ENCODE measurements around the gene MRPS9. TPM values are rescaled to one million over a fixed set of nuclear protein-coding genes. Genes with fewer than 3 reads are reported as not detected.

The MRPS9 gene
- total RNA-seq, 1 experiment from 2014 or later, result 31.1 TPM

DNA sequence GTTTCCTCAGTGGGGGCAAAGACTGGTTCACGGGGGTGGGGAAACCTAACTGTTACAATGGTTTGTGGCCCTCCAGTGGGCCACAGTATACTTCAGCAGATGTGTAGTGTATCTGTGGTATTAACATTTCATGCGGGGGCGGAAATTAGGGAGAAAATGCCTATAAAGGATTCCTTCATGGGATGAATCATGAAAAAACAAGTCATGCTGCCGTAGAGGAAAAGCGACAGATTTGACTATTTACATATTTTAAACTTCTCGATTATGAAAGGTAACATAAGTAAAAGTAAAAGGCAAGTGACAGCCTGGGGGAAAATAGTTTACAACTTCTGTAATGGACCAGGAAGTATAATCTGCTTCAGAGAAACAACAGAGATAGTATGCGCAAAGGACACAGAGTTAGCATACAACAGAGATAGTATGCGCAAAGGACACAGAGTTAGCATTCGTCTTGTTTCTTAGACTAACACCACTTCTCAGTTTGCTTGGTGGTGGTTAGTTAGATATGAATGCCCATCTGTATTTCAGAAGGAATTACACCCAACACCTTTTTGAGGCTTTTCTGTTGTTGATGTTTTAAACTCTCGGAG lies 41.1 kb downstream of the MRPS9 start:
- no peak for DNase-seq (ENCODE audit: low spot score)

DNA sequence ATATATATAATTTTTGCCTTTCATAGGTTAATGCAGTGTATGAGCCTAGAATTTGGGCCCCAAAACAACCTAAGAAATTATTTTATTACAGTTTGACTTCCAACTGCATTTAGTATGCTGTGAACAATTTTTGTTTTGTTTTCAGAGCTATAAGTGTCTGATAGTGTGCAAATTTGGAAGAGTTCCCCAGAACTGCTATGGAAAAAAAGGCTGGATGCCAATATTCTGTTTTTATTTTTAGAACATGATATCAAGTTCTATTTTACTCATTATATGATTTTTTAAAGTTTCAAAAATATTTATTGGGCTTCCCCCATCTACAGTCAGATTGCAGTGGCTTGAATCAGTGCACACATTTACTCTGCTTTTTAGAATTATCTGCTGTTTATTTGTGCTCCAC lies 42.6 kb downstream of the MRPS9 start:
- DNase-seq (ENCODE audit: low spot score), result no peak

DNA sequence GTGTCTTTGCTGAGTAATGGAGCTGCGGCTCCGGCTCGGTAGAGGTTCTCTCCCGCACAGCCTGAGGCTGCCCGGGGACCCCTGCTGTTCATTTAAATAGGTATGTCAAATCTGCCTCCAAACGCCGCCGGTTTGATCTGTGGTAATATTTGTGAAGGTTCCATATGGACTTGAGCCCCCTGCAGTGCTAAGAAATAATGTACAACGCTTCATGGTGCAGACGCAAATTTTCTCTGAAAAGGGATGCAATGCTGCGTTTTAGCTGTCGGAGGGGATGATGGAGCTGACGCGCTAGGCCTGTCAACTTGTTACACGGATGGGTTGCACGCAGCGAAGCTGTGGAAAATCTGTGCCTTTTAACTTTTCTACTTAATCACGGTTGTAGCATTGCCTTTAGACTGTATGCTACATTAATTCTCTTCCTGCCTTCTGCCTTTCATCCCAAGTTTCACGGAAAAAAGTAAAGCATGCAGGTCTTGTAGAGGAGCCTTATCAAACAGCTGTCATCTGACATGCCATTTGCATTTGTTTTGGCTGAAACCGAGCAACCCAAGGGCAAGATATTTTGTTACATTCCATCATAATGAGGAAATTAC lies 43.2 kb downstream of the MRPS9 start:
- DNase-seq (ENCODE audit: low spot score), result no peak

DNA sequence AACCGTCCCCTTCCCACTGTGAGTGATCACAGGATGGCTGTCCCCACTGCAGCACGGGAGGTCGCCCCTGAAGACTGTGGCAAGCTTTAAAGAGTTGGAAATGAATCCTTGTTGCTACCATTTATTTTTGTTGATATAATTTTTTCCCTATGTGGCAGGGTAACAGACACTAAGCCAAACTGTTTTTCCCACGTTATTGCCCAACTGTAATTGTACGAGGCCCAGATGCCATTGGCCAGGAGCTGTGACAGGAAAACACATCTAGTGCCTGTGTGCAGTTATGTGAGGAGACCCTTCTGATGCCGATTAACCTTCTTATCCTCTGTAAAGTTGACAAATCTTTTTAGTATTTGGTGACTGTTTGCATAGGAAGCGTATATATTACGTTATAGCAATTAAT lies 44.2 kb downstream of the MRPS9 start:
- DNase-seq (ENCODE audit: low spot score), result no peak

DNA sequence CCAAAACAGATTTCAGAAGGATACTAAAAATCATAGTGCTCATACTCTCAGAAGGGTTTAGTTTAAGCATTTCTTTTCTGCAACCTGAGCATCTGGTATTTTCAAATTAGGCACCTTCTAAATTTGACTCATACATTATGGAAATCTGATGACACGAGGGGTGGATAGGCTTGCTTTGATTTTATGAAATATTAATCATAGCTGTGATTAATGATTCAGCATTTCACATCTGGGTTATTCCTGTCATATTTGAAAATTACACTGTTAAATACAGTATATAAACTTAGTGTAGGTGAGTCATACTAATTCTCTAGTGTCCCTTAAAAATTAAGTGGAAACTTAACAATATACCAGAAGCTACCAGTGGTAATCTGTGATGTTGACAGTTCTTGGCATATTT lies 47.7 kb downstream of the MRPS9 start:
- no peak for DNase-seq (ENCODE audit: low spot score)

DNA sequence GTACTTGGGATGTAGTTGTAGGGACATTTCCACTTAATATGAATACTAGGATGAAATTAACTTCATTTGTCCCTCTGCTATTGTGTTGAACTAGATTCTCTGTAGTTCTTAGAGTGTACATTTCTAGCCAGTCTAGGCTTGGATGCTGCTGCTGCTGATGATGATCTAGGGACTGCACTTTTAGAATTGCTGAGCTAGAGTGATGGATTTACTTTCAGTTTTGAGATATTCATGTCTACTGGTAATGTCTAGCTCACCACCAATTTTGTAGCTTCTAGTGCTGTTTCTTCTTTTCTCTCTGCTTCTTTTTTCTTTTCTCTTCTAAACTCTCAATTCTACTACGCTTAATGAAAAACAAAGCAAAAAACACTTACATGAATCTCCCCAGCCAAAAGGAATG lies 49.4 kb downstream of the MRPS9 start:
- DNase-seq (ENCODE audit: low spot score), result no peak

DNA sequence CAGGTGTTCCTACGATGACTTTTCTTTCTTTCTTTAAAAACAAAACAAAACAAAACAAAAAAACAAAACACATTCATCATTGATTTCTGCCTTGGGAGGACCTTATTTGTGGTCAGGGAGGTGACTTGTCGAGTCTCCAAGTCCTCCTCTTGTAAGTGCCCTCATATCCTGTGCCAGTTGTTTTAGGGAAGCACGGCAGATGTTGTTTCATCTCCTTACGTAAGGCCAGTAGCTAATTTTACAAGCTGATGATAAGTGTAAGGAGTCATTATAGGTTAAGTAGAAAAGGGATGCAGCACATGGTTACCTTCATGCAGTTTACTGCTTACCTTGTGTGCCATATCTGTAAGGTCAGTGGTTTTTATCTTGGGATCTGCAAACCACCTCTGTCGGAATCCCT lies 52.2 kb downstream of the MRPS9 start:
- no peak for DNase-seq (ENCODE audit: low spot score)

DNA sequence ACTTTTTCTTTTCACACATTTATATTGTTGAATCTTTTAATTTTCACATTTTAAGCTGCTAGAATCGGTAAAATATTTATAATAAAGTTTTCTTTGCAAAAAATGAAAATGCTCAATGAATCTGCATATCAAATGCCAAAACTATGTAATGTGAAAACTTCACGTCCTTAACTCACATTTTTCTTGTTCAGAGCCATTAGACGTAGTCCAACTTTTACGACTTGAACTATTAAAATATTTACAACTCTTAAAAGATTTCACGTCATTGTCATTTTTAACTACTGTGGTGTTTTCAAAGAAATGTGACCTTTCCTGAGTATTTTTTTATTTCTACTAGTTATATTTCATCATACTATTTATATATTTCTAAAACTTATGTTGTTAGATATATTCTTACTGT lies 54.9 kb downstream of the MRPS9 start:
- no peak for DNase-seq (ENCODE audit: low spot score)

DNA sequence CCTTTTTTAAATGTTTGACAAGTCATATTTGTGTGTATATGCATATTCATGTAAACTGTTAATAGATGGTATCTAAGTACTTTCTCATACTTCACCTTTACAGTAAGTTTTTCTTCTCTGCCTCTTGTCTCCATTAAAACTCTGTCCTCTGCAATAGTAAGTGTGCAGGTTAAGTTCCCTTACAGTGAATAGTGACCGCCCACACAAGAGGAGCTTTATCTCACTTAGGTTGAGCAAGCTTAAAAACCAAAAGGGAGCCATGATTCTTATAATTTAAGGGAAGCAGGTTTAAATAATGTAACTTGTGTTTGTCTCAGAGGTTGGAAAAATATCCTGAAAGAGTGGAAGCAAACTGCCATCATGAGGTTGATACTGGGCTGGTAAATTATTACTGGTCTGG lies 61.3 kb downstream of the MRPS9 start:
- DNase-seq (ENCODE audit: low spot score), result no peak

DNA sequence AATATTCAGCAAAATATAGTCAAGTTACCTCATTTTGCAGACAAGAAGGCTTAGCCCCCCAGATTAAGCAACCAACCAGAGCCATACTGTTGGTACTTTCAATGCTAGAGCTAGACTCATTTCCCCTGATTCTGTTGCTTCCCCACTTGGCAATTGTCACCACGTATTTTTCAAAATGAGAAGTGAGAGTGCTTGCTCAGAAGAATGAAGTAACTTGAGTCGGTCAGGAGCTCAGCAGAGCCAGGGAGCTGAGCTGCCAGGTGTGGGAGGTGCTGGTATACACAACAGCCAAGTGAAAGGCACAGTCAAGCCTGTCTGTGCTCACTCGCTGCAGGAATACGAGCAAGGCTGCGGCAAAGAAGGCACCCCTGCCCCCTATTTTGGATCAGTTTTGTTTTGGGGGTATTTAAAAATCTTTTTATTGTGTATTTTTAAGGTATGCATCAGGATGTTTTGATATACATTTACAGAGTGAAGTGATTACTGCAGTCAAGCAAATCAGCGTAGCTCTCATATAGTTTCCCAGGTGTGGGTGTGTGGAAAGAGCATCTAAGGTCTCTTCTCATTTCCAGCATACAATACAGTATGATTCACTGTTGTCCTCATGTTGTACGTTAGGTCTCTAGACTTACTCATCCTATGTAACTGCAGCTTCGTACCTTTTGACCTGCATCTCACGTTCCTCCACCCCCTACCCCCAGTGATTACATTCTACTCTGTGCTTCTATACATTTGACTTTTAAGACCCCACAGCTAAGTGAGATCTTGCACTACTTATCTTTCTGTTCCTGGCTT lies 62.4 kb downstream of the MRPS9 start:
- no peak for DNase-seq (ENCODE audit: low spot score)

DNA sequence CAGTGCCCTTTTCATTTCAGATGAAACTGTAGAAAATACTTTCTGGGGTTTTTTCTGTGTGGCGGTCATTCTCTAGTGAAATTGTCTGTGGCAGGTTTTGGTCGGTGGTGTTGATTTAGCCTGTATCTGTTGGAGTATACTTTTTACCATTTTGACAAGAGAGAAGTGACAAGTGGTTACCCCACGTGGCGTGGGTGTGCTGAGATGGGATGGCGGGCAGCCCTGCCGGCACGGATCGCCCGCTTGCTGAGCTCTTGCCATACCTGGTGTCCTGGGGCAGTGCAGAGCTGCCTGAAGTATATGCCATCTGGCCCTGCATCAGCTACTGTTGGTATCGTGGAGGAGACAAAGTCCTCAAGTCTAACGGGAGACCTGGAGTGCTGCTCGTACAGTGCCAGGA lies 64.1 kb downstream of the MRPS9 start:
- DNase-seq (ENCODE audit: low spot score), result no peak

DNA sequence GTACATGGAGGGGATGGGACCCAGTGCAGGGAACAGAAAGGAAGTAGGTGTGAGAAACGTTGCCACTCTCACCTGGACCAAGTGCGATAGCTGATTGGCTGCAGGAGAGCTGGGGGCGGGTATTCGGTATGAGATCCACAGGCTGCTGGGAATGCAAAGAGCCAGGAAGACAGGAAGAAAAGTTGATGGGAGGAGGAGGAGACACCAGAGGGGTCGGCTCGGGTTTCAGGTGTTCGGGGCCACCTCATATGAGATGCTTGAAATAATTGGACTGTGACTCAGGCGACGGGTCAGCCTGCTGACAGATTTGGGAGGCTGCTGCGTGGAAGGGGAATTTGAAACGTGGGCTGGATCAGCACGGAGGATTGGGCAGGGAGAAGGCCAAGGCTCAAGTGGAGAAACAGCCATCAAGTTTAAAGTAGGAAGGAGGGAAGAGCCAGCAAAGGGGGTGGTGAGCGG lies 65.1 kb downstream of the MRPS9 start:
- DNase-seq (ENCODE audit: low spot score), result peak; percentile 49

DNA sequence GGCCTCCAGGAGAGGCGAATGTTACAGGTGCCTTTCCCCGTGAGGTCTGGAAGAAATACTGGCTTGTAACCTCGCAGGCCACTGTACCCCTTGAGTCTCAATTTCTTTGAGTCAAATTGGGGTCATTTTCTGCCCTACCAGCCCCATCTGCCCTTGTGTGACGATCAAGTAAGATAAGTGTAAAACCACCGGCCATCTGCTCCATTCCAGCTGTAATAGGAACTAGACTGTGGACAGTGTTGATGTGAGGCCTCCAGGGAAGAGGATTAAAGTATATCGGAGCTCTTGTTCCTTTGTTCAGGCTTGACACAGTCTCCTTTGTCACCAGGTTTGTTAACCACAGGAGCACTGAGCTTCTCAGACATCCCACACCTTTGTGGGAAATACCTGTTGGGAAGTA lies 65.6 kb downstream of the MRPS9 start:
- DNase-seq (ENCODE audit: low spot score), result no peak

DNA sequence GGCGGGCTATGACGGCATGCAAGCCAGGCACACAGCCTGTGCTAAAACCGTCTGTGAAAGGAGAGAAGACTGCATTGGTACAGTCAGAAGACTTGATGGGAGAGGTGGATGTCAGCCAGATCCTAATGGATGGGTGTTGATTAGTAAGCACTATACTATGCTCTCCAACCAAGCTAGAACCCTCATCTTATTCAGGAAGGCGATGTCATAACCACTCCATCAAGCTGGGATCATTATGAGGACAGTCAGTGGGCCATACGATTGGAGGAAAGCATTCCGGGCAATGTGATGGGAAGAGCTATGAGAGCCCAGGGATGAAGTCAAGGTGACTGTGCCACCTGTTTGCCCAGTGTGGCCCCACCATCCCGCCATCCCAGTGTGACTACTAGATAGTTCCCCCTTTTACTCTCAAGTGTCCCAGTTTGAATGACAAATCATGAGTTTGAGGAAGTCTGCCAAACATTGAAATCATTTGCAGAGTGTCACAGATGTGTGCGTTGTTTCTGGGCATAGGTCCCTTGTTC lies 66.4 kb downstream of the MRPS9 start:
- peak; percentile 13 for DNase-seq (ENCODE audit: low spot score)

DNA sequence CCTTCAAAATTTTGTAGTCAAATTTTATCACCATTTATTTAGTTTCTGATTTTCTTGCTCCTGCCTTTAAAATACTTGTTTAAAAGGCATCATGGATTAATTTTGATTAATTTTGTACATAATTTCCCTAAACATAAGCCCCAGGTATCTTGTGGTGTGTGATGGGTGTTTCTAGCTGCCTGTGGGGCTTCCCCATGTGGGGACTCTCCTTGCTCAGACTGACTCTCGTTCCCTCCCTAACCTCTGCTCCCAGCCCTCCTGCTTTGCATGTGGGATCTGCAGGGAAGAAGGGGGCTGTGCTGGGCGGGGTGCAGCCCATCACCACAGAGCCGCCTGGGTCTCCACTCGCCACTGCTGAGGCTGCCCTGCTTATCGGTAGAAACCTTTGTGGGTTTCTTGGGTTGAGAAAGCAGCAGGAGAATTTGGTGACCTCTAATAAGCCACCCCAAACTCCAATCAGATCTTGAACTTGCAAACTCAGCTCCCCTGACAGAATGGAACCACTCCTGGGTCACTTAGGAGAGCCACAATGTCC lies 72.5 kb downstream of the MRPS9 start:
- no peak for DNase-seq (ENCODE audit: low spot score)

DNA sequence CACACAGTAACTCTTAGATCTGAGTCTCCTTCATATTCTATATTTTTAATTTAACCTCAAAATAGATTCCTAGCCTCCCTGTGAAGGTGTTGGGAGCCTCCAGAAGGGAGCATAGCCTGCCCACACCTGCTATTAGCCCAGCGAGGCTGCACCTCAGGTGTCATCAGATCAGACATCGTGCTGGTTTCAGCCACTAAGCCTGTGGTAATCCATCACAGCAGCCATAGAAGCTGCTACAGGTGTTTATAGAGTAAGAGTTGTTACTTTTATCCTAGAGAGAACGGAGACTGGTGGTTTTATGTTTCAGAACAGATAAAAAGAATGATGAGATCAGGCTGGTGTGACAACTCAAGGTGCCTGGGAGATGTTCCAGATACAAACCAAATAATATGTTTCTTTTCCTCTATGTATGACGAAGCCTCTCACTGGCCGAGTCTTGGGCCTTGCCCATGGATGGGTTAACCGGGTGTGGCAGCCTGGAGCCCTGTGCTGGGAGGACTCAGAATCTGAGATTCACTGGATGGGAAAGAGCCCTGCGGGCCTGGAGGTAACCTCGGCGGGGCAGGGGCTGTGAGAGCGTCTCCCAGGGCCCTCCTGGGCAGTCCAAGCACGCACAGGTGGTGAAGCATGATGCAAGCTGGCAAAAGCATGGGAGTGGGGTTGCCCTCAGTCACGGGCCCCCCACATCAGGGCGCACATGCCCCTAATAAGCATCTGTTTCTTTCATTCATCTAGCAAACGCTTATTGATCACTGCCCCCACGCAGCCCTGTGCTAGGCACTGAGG lies 73.7 kb downstream of the MRPS9 start:
- DNase-seq (ENCODE audit: low spot score), result no peak

DNA sequence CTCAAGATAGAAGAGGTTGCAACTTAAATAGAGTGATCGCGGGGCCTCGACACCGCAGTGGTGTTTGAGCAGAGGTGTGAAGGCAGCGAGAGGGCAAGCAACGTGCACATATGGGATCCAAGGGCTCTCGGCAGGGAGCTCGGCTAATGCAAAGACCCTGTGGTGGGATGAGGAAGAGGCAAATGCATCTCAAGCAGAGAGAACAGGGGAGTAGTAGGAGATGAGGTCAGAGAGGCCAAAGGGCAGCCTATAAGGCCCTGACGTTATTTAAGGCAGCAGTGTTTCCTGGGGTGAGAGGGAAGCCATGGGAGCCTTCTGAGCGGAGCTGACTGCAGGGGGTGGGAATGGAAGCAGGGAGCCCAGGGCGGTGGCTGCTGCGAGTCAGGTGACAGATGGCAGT lies 74.5 kb downstream of the MRPS9 start:
- DNase-seq (ENCODE audit: low spot score), result no peak

DNA sequence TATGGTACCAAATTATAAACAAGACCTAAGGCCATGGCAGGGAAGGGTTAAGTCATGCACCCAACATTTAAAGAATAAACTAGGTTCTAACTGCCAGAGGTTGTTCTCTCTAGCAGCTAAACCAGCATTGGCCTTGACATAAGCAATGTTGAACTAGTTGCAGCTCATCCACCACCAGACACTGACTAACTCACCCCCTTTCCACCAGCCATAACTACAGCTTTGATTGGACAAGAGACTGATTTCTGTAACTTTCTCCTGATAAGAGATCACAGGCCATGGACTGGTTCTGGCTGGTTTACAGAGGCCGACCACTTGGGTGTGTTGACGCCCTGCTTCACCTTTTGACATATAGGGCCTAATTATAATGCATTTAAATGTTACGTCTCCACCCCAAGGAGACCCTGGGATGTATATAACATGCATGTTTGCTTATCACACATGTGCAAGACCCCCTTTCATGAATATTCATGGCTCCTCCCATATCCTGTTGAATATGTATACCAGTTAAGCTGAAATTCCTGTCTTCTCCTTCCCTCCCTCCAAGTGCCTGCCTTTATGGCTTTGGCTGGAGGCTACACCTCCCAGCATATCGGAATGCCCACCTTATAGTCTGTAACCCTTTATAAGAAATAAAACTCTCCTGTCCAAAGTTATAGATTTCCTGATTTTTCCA lies 75.9 kb downstream of the MRPS9 start:
- DNase-seq (ENCODE audit: low spot score), result no peak

DNA sequence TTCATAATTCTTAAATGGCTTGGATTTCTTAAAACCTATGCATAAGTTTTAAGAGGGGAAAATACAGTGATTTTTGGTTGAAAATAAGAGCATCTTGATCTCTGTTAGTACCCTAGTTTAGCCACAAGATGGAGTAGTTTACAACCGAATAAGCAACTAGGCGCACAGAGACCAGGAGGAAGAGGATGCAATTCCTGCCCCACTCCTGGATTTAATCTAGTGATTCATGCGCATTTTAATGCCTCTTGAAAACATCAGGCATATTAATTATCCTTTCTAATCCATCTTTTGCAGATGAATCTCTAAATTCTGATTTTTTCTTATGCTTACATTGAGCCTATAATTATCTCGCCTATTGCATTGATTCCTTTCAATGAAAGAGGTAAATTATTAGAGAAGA lies 76.7 kb downstream of the MRPS9 start:
- peak; percentile 35 for DNase-seq (ENCODE audit: low spot score)

DNA sequence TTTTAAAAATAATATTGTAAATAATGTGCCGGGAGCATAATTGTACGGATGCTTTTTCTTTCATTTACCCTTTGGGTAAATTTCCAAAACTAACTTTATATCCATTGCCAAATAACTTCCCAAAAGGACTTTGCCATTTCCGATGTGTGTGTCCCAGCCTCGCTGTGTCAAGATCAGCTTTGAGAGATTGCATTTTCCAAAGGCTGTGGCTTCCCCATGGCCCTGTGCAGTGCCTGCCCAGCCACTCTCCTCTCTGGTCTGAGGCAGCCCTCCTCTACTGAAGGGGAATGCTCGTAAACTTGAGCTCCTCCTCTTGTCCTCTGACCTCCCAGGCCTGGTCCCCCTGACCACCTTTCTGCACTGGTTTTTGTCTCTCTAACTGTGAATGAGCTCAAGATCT lies 78.5 kb downstream of the MRPS9 start:
- DNase-seq (ENCODE audit: low spot score), result no peak

DNA sequence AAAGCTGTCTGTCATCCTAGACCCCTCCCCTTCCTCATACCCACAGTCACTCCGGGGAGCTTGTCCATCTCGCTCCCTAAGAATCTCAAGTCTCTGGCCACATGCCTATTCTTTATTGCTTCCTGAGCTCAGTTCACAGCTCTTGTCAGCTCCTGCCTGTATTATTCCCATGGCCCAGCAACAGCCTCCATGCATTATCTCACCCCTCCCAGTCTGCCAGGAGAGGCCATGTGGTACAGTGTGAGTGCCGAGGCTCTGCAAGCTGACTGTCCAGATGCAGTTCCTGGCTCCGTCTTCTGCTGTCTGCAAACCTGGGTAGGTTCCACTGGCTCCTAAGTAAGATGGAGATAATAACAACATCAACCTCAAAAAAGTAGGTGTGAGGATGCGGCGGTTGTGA lies 79.7 kb downstream of the MRPS9 start:
- no peak for DNase-seq (ENCODE audit: low spot score)

Data from H4 (cell line).